Fibroblast of villous mesenchyme (primary cell): ENCODE measurements around the gene CTXND1. TPM values are rescaled to one million over a fixed set of nuclear protein-coding genes. Genes with fewer than 3 reads are reported as not detected.

Experiments used
- DNase-seq: peaks from one replicate; pipeline ENCODE4 v3.0.0-alpha.2; 2010; ENCODE audit warnings: low read depth
- H3K4me3 ChIP-seq: 2 replicates; pipeline ENCODE4 v1.5.1; 2011; ENCODE audit warnings: low read depth, mild to moderate bottlenecking, low read length
- CTCF ChIP-seq: IDR thresholded peaks from 2 replicates; pipeline ENCODE4 v1.5.1; 2012; ENCODE audit warnings: low read depth, mild to moderate bottlenecking, low read length; ENCODE audit not compliant: insufficient read depth
- total RNA-seq: library from RNA; depleted of rRNA; stranded (reverse); fragments of >200 nt; gene quantifications from 2 replicates; pipeline ENCODE4 v1.2.3, GENCODE V29; 2012

Gene CTXND1
- total RNA-seq, 1 donor: not detected

- DNase-seq: no peak
- no peak overlapping the region for H3K4me3 ChIP-seq
- no peak for TF ChIP-seq CTCF
These were observed 72.1 kb downstream of the CTXND1 start for GRCh38 chr15:80179935-80180334.

- TF ChIP-seq CTCF: no peak
- no peak overlapping the region for H3K4me3 ChIP-seq
- DNase-seq: peak; percentile 85
These were observed 72.8 kb downstream of the CTXND1 start for GRCh38 chr15:80179025-80179759.

- TF ChIP-seq CTCF: no peak
- H3K4me3 ChIP-seq: no peak overlapping the region
- peak; percentile 3 for DNase-seq
These were observed 74.9 kb downstream of the CTXND1 start for GRCh38 chr15:80177156-80177555.

GRCh38 chr15:80176443-80176842 is 75.6 kb downstream of the CTXND1 start:
- no peak for TF ChIP-seq CTCF
- DNase-seq: no peak
- no peak overlapping the region for H3K4me3 ChIP-seq

GRCh38 chr15:80175436-80175835 is 76.6 kb downstream of the CTXND1 start:
- TF ChIP-seq CTCF: no peak
- no peak for DNase-seq
- H3K4me3 ChIP-seq: no peak overlapping the region

GRCh38 chr15:80174017-80174746 is 77.8 kb downstream of the CTXND1 start:
- no peak overlapping the region for H3K4me3 ChIP-seq
- DNase-seq: peak; percentile 81
- TF ChIP-seq CTCF: no peak
